A549 (cell line): ENCODE results near the gene ZBTB12. TPM values are rescaled to one million over a fixed set of nuclear protein-coding genes. Genes with fewer than 3 reads are reported as not detected.
"Not testable (repeated sequence)": the region's sequence is repeated elsewhere in the genome, so short reads cannot be mapped to it uniquely, and the experiment has no call there.

Source experiments
- ATAC-seq, 2 experiments: fragments of 200-7000 bp in 1 of 2; fragments of >200 bp in 1 of 2; cut with Nextera tagmentation in 1 of 2; cut with Tn5 transposase in 1 of 2; 3 replicates each; pipeline versions ENCODE4 v1.8.0 to v1.9.1; 2018 to 2020; ENCODE audit warnings: mild to moderate bottlenecking in 1 of 2, moderate library complexity in 1 of 2
- CTCF ChIA-PET: fragments of 300-600 bp; sonication (Branson Sonifier 250); formaldehyde crosslinking; extraction: SDS; loops from one replicate; lab custom pipeline; 2021; ENCODE audit warnings: antibody characterized with exemption, inconsistent platforms; lab: Yijun Ruan, JAX
- POLR2A ChIA-PET: fragments of 350-600 bp; formaldehyde crosslinking; extraction: SDS; loops from one replicate; lab custom pipeline; 2021; ENCODE audit warnings: antibody characterized with exemption, inconsistent platforms; lab: Yijun Ruan, JAX
- DNase-seq, 2 experiments: peaks; one replicate each; pipeline versions ENCODE4 v3.0.0 to v3.0.0-alpha.2; 2011 to 2016; ENCODE audit warnings: low read depth in 1 of 2, low spot score in 1 of 2
- FAIRE-seq: peaks from 2 replicates; lab custom pipeline; 2011; peaks lifted over from hg19 to GRCh38; lab: Jason Lieb, UNC
- H3K27ac ChIP-seq, 2 experiments: fragments of >200 bp; sonication (Bioruptor Twin); formaldehyde crosslinking; 3 replicates each; pipeline ENCODE4 v1.5.1; 2016 to 2017
- H3K4me1 ChIP-seq: fragments of >200 bp; sonication (Bioruptor Twin); formaldehyde crosslinking; 3 replicates; pipeline ENCODE4 v1.6.1; 2016
- H3K4me2 ChIP-seq: fragments of >200 bp; sonication (Bioruptor Twin); formaldehyde crosslinking; 3 replicates; pipeline ENCODE4 v1.6.1; 2016
- H3K4me3 ChIP-seq: fragments of >200 bp; sonication (Bioruptor Twin); formaldehyde crosslinking; 3 replicates; pipeline ENCODE4 v1.5.1; 2016
- H3K9me3 ChIP-seq: fragments of >200 bp; sonication (Bioruptor Twin); formaldehyde crosslinking; 3 replicates; pipeline ENCODE4 v1.6.1; 2016
- CEBPB ChIP-seq, 2 experiments: fragments of >200 bp in 1 of 2; sonication (Bioruptor Twin) in 1 of 2; formaldehyde crosslinking in 1 of 2; IDR thresholded peaks; 2 replicates each; pipeline ENCODE4 v1.6.1; 2012 to 2016
- CHD2 ChIP-seq: fragments of 150-350 bp; IDR thresholded peaks from 2 replicates; pipeline ENCODE4 v1.6.1; 2014; ENCODE audit warnings: low read length; ENCODE audit not compliant: partially characterized antibody
- E2F6 ChIP-seq: IDR thresholded peaks from 2 replicates; pipeline ENCODE4 v1.6.1; 2012; ENCODE audit warnings: low read depth, borderline replicate concordance
- HDAC2 ChIP-seq: fragments of 200-600 bp; sonication (generic); IDR thresholded peaks from 2 replicates; pipeline ENCODE4 v1.6.1; 2016
- HOXA7 ChIP-seq: fragments of 250-450 bp; sonication (Bioruptor Pico); IDR thresholded peaks from 2 replicates; pipeline ENCODE4 v1.5.0; 2020; ENCODE audit warnings: mild to moderate bottlenecking, moderate library complexity
- MAFK ChIP-seq: fragments of 450-650 bp; IDR thresholded peaks from 2 replicates; pipeline ENCODE4 v1.6.1; 2014; ENCODE audit not compliant: partially characterized antibody
- RAD21 ChIP-seq, 2 experiments: fragments of >200 bp in 1 of 2; sonication (Bioruptor Twin) in 1 of 2; formaldehyde crosslinking in 1 of 2; IDR thresholded peaks in 1 of 2; conservative IDR thresholded peaks in 1 of 2; 2 replicates in 1 of 2; 3 replicates in 1 of 2; pipeline ENCODE4 v1.6.1; 2012 to 2018; ENCODE audit warnings: inconsistent platforms in 1 of 2
- RARB ChIP-seq: fragments of 250-450 bp; sonication (Bioruptor Pico); IDR thresholded peaks from 2 replicates; pipeline ENCODE4 v1.8.0; 2021; ENCODE audit warnings: mild to moderate bottlenecking, moderate library complexity
- RNF2 ChIP-seq: fragments of 200-600 bp; sonication (generic); IDR thresholded peaks from 2 replicates; pipeline ENCODE4 v1.6.1; 2016; ENCODE audit warnings: low read depth, mild to moderate bottlenecking, antibody characterized with exemption, moderate library complexity, borderline replicate concordance
- SMC3 ChIP-seq: fragments of >200 bp; sonication (Bioruptor Twin); formaldehyde crosslinking; IDR thresholded peaks from 3 replicates; pipeline ENCODE4 v1.6.1; 2018; ENCODE audit warnings: inconsistent platforms
- SREBF2 ChIP-seq: fragments of 450-650 bp; IDR thresholded peaks from 2 replicates; pipeline ENCODE4 v1.6.1; 2014; ENCODE audit warnings: mild to moderate bottlenecking, moderate library complexity
- WGBS: methylation state at CpG from one replicate; pipeline ENCODE4 v1.1.6; 2017; ENCODE audit errors: missing lambda C conversion rate; 5-methylcytosine and 5-hydroxymethylcytosine counted together
- polyA plus RNA-seq, 4 experiments: library from polyadenylated mRNA; depleted of rRNA in 3 of 4; stranded (reverse); fragments of >200 nt; fragmentation: RNase III in 1 of 4; extraction: RNeasy Plus Mini Kit Qiagen cat#74134 plus additional on column Dnase treatment in 1 of 4; gene quantifications; 2 replicates in 3 of 4; 3 replicates in 1 of 4; pipeline ENCODE4 v1.2.3, GENCODE V29; 2011 to 2017

Gene ZBTB12
- polyA plus RNA-seq, 2 of the 4 experiments (the other 2 are of a cell fraction), result 2.2 to 10.0 TPM

- Histone ChIP-seq H3K27ac (no peak overlapping the region), H3K4me1 (no peaks in the 10 kb centered on the region), H3K9me3 (no peaks in the 10 kb centered on the region), H3K4me3 (no peak overlapping the region), H3K4me2 (no peak overlapping the region)
- 67% methylated on average over 1 of the region's 16 CpGs for WGBS
- ChIA-PET POLR2A (no interaction called here), CTCF (interaction anchor here (1.0 to 1.9 kb wide), 2 partner anchors 19 to 82 kb away, joined by 4 to 11 read pairs; no protein-coding TSS in a partner anchor)
- FAIRE-seq (no peak), DNase-seq (no peak), ATAC-seq (peak; percentile 55 to 68; a peak in 4 of 6 replicates)
- TF ChIP-seq SREBF2, result no peak
- 0 out of 5 replicates have a peak, but pooled peaks of 1 of the 2 experiments have one; percentile 4 for TF ChIP-seq RAD21 (conservative IDR thresholded peaks at IDR 0.05 in 1 of 2, IDR thresholded peaks at IDR 0.05 in 1 of 2)
Measured at GRCh38 chr6:31870385-31870921, 31.4 kb downstream of the ZBTB12 start.

DNA sequence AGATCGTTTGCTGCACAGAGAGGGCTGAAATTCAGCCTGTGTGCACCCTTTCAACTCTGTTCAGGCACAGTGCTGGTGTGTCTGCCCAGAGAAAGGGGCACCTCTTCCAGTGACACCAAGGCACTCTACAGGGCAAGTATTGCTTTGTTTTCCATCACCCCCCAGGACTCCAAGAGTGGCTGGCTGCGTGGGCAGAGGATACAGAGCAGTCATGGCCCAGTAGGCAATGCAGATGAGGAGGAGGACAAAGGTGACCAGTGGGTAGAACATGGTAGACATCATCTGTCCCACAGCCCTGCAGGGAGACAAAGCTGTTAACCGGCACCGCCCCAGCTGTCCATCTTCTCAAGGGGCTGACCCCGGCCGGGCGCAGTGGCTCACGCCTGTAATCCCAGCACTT, 32.5 kb downstream of the ZBTB12 start:
- no peak for TF ChIP-seq CEBPB (IDR thresholded peaks at IDR 0.05)
- TF ChIP-seq E2F6, result no peak
- TF ChIP-seq RNF2, result no peak
- TF ChIP-seq HOXA7 (CRISPR knock-in tag), result no peak
- no peak for TF ChIP-seq MAFK
- TF ChIP-seq CHD2, result no peak
- ChIA-PET POLR2A (no interaction called here), CTCF (interaction anchor here (1.1 kb wide), 1 partner anchor 323 kb away, joined by 3 read pairs; the partner anchor contains the start of gene ATP6V1G2)
- H3K27ac ChIP-seq, result no peak overlapping the region
- FAIRE-seq (no peak), DNase-seq (no peak), ATAC-seq (no peak)
- 68% methylated on average over 6 of the region's 8 CpGs for WGBS
- no peak overlapping the region for H3K4me3 ChIP-seq
- H3K4me2 ChIP-seq, result no peak overlapping the region
- H3K4me1 ChIP-seq, result no peaks in the 10 kb centered on the region; the same call in 2 of the 3 replicates
- no peaks in the 10 kb centered on the region for H3K9me3 ChIP-seq

DNA sequence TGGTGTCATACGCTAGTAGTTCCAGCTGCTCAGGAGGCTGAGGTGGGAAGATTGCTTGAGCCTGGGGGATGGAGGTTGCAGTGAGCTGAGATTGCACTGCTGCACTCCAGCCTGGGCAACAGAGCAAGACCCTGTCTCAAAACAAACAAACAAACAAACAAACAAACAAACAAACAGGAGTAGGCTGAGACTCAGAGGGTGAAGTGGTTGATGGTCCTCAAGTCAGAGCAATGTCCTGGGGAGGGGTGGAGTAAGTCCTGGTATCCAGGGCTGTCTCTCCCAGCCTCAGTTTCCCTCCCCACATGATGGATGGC, 33.3 kb downstream of the ZBTB12 start:
- FAIRE-seq, H3K4me2 ChIP-seq, H3K4me1 ChIP-seq, H3K9me3 ChIP-seq, H3K27ac ChIP-seq, POLR2A ChIA-PET, ATAC-seq, DNase-seq, H3K4me3 ChIP-seq: not testable (repeated sequence)
- WGBS, result 100% methylated on average over 1 of the region's 1 CpG
- CTCF ChIA-PET, result interaction anchor here (1.1 kb wide), 1 partner anchor 322 kb away, joined by 3 read pairs; the partner anchor contains the start of gene ATP6V1G2

- WGBS, result 74% methylated on average over 20 of the region's 21 CpGs
- no peak for DNase-seq
- no peak overlapping the region for H3K4me3 ChIP-seq
- no peak for TF ChIP-seq E2F6
- TF ChIP-seq, all 56 proteins: peak for 0
- ATAC-seq (no peak), FAIRE-seq (no peak)
- Histone ChIP-seq H3K4me1 (peaks cover 4% of the 10 kb centered on the region; the same call in 1 of the 3 replicates), H3K27ac (no peak overlapping the region), H3K9me3 (no peaks in the 10 kb centered on the region), H3K4me2 (no peak overlapping the region)
- POLR2A ChIA-PET, result interaction anchor here (0.5 kb wide), 1 partner anchor 30 kb away, joined by 3 read pairs; no protein-coding TSS in a partner anchor
- CTCF ChIA-PET, result interaction anchor here (0.6 to 1.6 kb wide), 8 partner anchors 9 to 88 kb away, joined by 3 to 5 read pairs (median 3); no protein-coding TSS in a partner anchor
Measured at GRCh38 chr6:31865205-31866118, 36.4 kb downstream of the ZBTB12 start.

- no peak for ATAC-seq
- Histone ChIP-seq H3K4me3 (no peak overlapping the region), H3K9me3 (no peaks in the 10 kb centered on the region), H3K4me2 (no peak overlapping the region), H3K4me1 (peaks cover 4% of the 10 kb centered on the region; the same call in 1 of the 3 replicates), H3K27ac (no peak overlapping the region)
- no peak for DNase-seq
- ChIA-PET POLR2A (no interaction called here), CTCF (interaction anchor here (0.9 to 1.6 kb wide), 6 partner anchors 8 to 201 kb away, joined by 3 to 6 read pairs (median 3); no protein-coding TSS in a partner anchor)
- 68% methylated on average over 8 of the region's 8 CpGs for WGBS
- FAIRE-seq, result no peak
- TF ChIP-seq SMC3 (no peak), HDAC2 (no peak), RARB (CRISPR knock-in tag) (no peak)
Measured at GRCh38 chr6:31864818-31865204, 37.1 kb downstream of the ZBTB12 start.

DNA sequence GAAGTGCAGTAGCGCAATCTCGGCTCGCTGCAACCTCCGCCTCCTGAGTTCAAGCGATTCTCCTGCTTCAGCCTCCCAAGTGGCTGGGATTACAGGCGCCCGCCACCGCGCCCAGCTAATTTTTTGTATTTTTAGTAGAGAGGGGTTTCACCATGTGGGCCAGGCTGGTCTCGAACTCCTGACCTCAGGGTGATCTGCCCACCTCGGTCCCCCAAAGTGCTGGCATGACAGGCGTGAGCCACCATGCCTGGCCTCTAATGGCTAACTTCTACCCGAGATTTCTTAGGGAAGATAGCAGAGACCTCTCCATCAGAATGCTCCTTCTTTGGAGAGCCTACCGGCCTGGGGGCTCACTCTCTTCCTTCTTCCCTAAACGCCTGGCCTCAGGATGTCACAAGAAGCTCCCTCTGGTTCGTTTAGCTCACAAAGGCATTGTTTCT, 37.7 kb downstream of the ZBTB12 start:
- H3K4me1 ChIP-seq, DNase-seq, ATAC-seq, FAIRE-seq, POLR2A ChIA-PET, H3K9me3 ChIP-seq: not testable (repeated sequence)
- WGBS, result 42% methylated on average over 16 of the region's 16 CpGs
- CTCF ChIA-PET, result interaction anchor here (0.6 to 2.6 kb wide), 18 partner anchors 11 to 237 kb away, joined by 3 to 11 read pairs (median 3); partner anchors contain the start of gene LY6G5B
- Histone ChIP-seq H3K4me3 (peak overlapping the region; percentile 63), H3K4me2 (peak overlapping the region; percentile 95), H3K27ac (peak overlapping the region; percentile 61 to 81)
